Keratinocyte (primary cell): ENCODE measurements around the gene EEIG2. TPM values are rescaled to one million over a fixed set of nuclear protein-coding genes. Genes with fewer than 3 reads are reported as not detected.

Experiments
- DNase-seq: peaks from one replicate; pipeline ENCODE4 v3.0.0-alpha.2; 2011; ENCODE audit warnings: low read depth, missing footprints, low spot score
- FAIRE-seq: peaks from 2 replicates; lab custom pipeline; 2011; peaks lifted over from hg19 to GRCh38; lab: Jason Lieb, UNC
- H2AFZ ChIP-seq: 2 replicates; pipeline ENCODE4 v1.6.0; 2012; ENCODE audit warnings: low read length, control low read depth, inconsistent platforms; ENCODE audit not compliant: control insufficient read depth
- H3K27ac ChIP-seq: 2 replicates; pipeline ENCODE4 v1.5.1; 2011; ENCODE audit warnings: low read length; ENCODE audit not compliant: control insufficient read depth, insufficient read depth
- H3K27me3 ChIP-seq: 3 replicates; pipeline ENCODE4 v1.6.0; 2011; ENCODE audit warnings: low read length; ENCODE audit not compliant: control insufficient read depth, insufficient read depth; ENCODE audit errors: extremely low read depth
- H3K36me3 ChIP-seq, 2 experiments: 2 replicates in 1 of 2; 3 replicates in 1 of 2; pipeline ENCODE4 v1.5.1; 2011; ENCODE audit warnings: low read length in 2 of 2, mild to moderate bottlenecking in 1 of 2; ENCODE audit not compliant: control insufficient read depth in 2 of 2, insufficient read depth in 2 of 2; ENCODE audit errors: extremely low read depth in 1 of 2
- H3K4me1 ChIP-seq: 3 replicates; pipeline ENCODE4 v1.5.1; 2011; ENCODE audit warnings: low read length; ENCODE audit not compliant: control insufficient read depth, insufficient read depth; ENCODE audit errors: extremely low read depth
- H3K4me2 ChIP-seq: 3 replicates; pipeline ENCODE4 v1.6.0; 2011; ENCODE audit warnings: low read depth, low read length; ENCODE audit not compliant: control insufficient read depth, insufficient read depth; ENCODE audit errors: extremely low read depth
- H3K4me3 ChIP-seq, 3 experiments: fragments of 200-600 bp in 1 of 3; sonication (generic) in 1 of 3; 2 replicates in 2 of 3; 3 replicates in 1 of 3; pipeline ENCODE4 v1.5.1; 2011 to 2016; ENCODE audit warnings: low read length in 3 of 3, mild to moderate bottlenecking in 3 of 3, control low read depth in 2 of 3, inconsistent platforms in 1 of 3, low read depth in 1 of 3, mixed read lengths in 1 of 3, mixed run types in 1 of 3, moderate library complexity in 1 of 3; ENCODE audit not compliant: control insufficient read depth in 2 of 3, insufficient read depth in 2 of 3; ENCODE audit errors: extremely low read depth in 1 of 3
- H3K79me2 ChIP-seq: 2 replicates; pipeline ENCODE4 v1.6.0; 2012; ENCODE audit warnings: low read length; ENCODE audit not compliant: control insufficient read depth, insufficient read depth
- H3K9ac ChIP-seq: 3 replicates; pipeline ENCODE4 v1.6.0; 2011; ENCODE audit warnings: low read length; ENCODE audit not compliant: control insufficient read depth, insufficient read depth; ENCODE audit errors: extremely low read depth
- H3K9me1 ChIP-seq: 3 replicates; pipeline ENCODE4 v1.6.0; 2011; ENCODE audit warnings: low read length; ENCODE audit not compliant: control insufficient read depth, insufficient read depth; ENCODE audit errors: extremely low read depth
- H3K9me3 ChIP-seq: 2 replicates; pipeline ENCODE4 v1.5.1; 2012; ENCODE audit warnings: low read depth, low read length; ENCODE audit not compliant: control insufficient read depth
- H4K20me1 ChIP-seq: 3 replicates; pipeline ENCODE4 v1.6.0; 2011; ENCODE audit warnings: low read length; ENCODE audit not compliant: control insufficient read depth, insufficient read depth; ENCODE audit errors: extremely low read depth
- EZH2 ChIP-seq: IDR thresholded peaks from one replicate; pipeline ENCODE4 v1.6.1; 2012; ENCODE audit warnings: inconsistent platforms, mild to moderate bottlenecking, low read length, moderate library complexity
- dilution Hi-C: fragments of 300-500 bp; cut with MboI; formaldehyde crosslinking; loops from one replicate; pipeline ENCODE4 v1.7.0; 2020; ENCODE audit warnings: low sequenced_read_pairs; ENCODE audit not compliant: extremely low pct_ligation_motif_present
- polyA plus RNA-seq, 5 experiments: library from polyadenylated mRNA; depleted of rRNA in 3 of 5; stranded (reverse) in 3 of 5; stranded (forward) in 1 of 5; unstranded in 1 of 5; fragments of >200 nt; gene quantifications; 1 replicate in 1 of 5; 2 replicates in 3 of 5; 3 replicates in 1 of 5; pipeline versions ENCODE4 v1.2.1 to v1.2.3, GENCODE V29; 2011 to 2012; ENCODE audit warnings: missing spikeins in 2 of 5, low read depth in 1 of 5, low replicate concordance in 1 of 5
- TF ChIP-seq, protein P1 (sequence below), 3 experiments: IDR thresholded peaks in 1 of 3; conservative IDR thresholded peaks in 1 of 3; optimal IDR thresholded peaks in 1 of 3; 2 replicates in 2 of 3; 3 replicates in 1 of 3; pipeline versions ENCODE3 to v1.5.1; 2011; ENCODE audit warnings: low read length in 3 of 3, mild to moderate bottlenecking in 3 of 3, moderate library complexity in 2 of 3, control low read depth in 1 of 3, inconsistent platforms in 1 of 3; ENCODE audit not compliant: insufficient read depth in 2 of 3; ENCODE audit errors: extremely low read depth in 1 of 3

Gene EEIG2
- polyA plus RNA-seq, 1 donor (not counting 4 experiments of a cell fraction or from before 2014, with no cell fraction given): 2.0 TPM

DNA sequence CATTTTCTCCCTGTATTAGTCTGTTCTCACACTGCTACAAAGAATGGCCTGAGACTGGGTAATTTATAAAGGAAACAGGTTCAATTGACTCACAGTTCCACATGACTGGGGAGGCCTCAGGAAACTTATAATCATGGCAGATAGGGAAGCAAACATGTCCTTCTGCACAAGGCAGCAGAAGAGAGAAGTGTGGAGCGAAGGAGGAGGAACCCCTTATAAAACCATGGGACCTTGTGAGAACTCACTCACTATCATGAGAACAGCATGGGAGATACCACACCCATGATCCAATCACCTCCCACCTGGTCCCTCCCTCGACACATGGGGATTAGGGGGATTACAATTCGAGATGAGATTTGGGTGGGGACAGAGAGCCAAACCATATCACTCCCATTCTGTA is 35.2 kb upstream of the EEIG2 start:
- Histone ChIP-seq H4K20me1 (no peaks in the 10 kb centered on the region), H3K36me3 (no peaks in the 10 kb centered on the region), H3K27ac (no peak overlapping the region), H3K79me2 (no peaks in the 10 kb centered on the region), H2AFZ (no peak overlapping the region), H3K27me3 (no peaks in the 10 kb centered on the region), H3K9ac (no peak overlapping the region), H3K4me2 (no peak overlapping the region), H3K9me1 (no peaks in the 10 kb centered on the region), H3K4me1 (no peaks in the 10 kb centered on the region), H3K4me3 (no peak overlapping the region), H3K9me3 (no peaks in the 10 kb centered on the region)
- dilution Hi-C loops: no loop called here
- no peak for FAIRE-seq
- no peak for DNase-seq
- TF ChIP-seq EZH2: no peak
- TF ChIP-seq, protein P1, sequence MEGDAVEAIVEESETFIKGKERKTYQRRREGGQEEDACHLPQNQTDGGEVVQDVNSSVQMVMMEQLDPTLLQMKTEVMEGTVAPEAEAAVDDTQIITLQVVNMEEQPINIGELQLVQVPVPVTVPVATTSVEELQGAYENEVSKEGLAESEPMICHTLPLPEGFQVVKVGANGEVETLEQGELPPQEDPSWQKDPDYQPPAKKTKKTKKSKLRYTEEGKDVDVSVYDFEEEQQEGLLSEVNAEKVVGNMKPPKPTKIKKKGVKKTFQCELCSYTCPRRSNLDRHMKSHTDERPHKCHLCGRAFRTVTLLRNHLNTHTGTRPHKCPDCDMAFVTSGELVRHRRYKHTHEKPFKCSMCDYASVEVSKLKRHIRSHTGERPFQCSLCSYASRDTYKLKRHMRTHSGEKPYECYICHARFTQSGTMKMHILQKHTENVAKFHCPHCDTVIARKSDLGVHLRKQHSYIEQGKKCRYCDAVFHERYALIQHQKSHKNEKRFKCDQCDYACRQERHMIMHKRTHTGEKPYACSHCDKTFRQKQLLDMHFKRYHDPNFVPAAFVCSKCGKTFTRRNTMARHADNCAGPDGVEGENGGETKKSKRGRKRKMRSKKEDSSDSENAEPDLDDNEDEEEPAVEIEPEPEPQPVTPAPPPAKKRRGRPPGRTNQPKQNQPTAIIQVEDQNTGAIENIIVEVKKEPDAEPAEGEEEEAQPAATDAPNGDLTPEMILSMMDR (optimal IDR thresholded peaks at IDR 0.05 in 1 of 3, IDR thresholded peaks at IDR 0.05 in 1 of 3, conservative IDR thresholded peaks at IDR 0.05 in 1 of 3; ENCODE audit: extremely low read depth in 1 of 3, insufficient read depth in 2 of 3, low read length in 3 of 3): no peak

DNA sequence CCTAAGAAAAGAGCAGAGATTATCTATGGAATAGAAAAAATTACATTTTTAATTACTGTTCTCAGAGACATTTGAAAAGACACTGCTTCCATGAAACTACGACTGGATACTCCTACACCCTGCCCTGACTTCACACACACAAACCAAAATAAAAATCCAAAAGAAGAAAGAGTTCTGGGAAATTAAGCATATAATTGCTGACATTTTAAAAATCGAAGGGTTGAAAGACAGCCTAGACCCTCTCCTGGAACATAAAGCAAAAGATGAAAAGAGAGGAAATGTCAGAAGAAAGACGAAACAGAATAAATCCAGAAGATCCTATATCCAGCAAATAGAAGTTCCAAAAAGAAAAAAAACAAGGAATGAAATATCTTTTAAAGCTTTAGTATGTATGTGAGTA is 32.8 kb upstream of the EEIG2 start:
- Histone ChIP-seq H3K4me1 (no peaks in the 10 kb centered on the region), H3K4me2 (no peak overlapping the region), H2AFZ (no peak overlapping the region), H4K20me1 (no peaks in the 10 kb centered on the region), H3K36me3 (no peaks in the 10 kb centered on the region), H3K9me1 (no peaks in the 10 kb centered on the region), H3K27ac (no peak overlapping the region), H3K9ac (no peak overlapping the region), H3K79me2 (no peaks in the 10 kb centered on the region), H3K9me3 (no peaks in the 10 kb centered on the region), H3K4me3 (no peak overlapping the region), H3K27me3 (no peaks in the 10 kb centered on the region)
- no peak for DNase-seq
- dilution Hi-C loops: no loop called here
- FAIRE-seq: no peak
- no peak for TF ChIP-seq EZH2
- TF ChIP-seq, protein P1 (optimal IDR thresholded peaks at IDR 0.05 in 1 of 3, IDR thresholded peaks at IDR 0.05 in 1 of 3, conservative IDR thresholded peaks at IDR 0.05 in 1 of 3; ENCODE audit: extremely low read depth in 1 of 3, insufficient read depth in 2 of 3, low read length in 3 of 3): no peak
